Stimulated activated CD4-positive, alpha-beta T cell treated with anti-CD3 and anti-CD28 coated beads, TNF-alpha, amount 100 ng/mL, for 24 hours (primary cell): ENCODE results near the gene MEF2D.

ENCODE experiments used
- DNase-seq, 3 experiments: peaks; one replicate each; pipeline ENCODE4 v3.0.0-alpha.2; 2020; ENCODE audit warnings: low read depth in 3 of 3

The MEF2D gene

GRCh38 chr1:156500793-156501506 lies 375 bp upstream of the MEF2D start:
- peak; percentile 82 to 91 (median 90) for DNase-seq

DNA sequence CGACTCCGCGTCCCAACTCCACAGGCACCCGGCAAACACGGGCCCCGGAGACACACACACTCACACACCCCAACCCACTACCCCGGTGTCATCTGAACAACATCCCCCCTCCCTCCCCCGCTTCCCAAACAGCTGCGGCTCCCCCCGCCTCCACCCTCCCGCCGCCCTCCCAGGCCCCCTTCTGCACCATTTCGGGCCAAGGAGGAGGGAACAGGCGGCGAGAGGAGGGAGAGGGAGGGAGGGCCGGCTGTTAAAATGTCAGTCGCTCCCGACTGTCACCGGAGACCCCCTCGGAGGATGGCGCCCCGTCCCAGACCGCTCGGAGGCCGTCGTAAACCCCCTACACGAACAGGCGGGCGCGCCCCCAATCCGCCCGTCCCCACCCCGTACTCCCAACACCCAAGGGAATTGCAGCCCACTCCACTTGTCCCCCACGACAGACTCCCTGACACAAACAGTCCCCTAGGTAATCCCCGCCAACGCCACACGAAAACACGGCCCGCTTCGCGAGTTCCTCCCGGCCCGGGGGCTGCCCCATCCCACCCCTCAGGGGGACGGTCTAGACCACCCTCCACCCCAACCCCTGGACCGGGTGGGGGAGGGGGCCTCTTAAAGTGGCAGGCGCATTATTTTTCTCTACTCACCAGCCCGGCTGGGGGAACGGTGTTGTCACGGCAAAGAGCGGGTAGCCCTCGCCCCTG lies 583 bp downstream of the MEF2D start:
- peak in 1 of 3 experiments; percentile 33 for DNase-seq

GRCh38 chr1:156499194-156499841 lies 1.3 kb downstream of the MEF2D start:
- DNase-seq: no peak

DNA sequence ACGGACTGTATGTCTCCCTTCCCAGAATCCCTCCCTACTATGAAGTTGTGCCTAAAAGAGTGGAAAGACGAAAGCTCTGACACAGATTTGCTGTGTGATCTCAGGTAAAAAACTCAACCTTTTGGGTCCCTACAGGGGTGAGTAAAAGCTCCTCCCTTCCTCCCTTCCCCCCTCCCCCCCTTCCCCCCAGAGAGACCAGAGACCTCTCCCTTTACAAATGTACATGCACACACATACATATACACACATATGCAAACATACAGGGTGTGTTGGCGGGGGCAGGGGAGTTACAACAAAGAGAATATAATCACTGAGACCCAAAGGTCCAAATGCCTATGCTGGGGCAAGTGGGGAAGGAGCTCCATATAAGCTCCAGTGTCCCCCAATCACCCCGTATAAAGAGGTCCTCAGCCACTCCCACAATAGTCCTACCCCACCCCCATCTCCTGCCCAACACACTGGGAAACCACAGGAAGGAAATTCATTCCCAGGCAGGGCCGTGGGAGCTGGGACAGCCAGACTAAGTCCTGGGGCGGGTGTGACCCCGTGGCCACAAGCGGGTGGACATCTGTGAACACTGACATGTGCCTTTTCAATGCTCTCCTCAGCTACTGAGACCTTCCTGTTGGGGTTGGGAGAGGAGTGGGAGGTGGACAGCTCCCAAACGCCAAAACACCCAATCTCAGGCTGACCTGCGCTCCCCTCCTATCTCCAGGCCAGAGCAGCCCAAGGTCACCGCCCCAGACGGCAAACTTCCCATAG lies 2.0 kb downstream of the MEF2D start:
- no peak for DNase-seq

- no peak for DNase-seq
These were observed 2.7 kb downstream of the MEF2D start for GRCh38 chr1:156497743-156498431.

- no peak for DNase-seq
These were observed 3.4 kb downstream of the MEF2D start for GRCh38 chr1:156497078-156497742.

GRCh38 chr1:156496211-156496761 lies 4.3 kb downstream of the MEF2D start:
- no peak for DNase-seq

GRCh38 chr1:156495401-156496140 lies 5.0 kb downstream of the MEF2D start:
- DNase-seq: no peak

- DNase-seq: no peak
These were observed 6.2 kb downstream of the MEF2D start for GRCh38 chr1:156494309-156494895.

GRCh38 chr1:156493742-156494141 lies 6.8 kb downstream of the MEF2D start:
- DNase-seq: no peak

GRCh38 chr1:156493154-156493631 lies 7.4 kb downstream of the MEF2D start:
- no peak for DNase-seq

GRCh38 chr1:156492591-156493080 lies 7.9 kb downstream of the MEF2D start:
- DNase-seq: no peak

DNA sequence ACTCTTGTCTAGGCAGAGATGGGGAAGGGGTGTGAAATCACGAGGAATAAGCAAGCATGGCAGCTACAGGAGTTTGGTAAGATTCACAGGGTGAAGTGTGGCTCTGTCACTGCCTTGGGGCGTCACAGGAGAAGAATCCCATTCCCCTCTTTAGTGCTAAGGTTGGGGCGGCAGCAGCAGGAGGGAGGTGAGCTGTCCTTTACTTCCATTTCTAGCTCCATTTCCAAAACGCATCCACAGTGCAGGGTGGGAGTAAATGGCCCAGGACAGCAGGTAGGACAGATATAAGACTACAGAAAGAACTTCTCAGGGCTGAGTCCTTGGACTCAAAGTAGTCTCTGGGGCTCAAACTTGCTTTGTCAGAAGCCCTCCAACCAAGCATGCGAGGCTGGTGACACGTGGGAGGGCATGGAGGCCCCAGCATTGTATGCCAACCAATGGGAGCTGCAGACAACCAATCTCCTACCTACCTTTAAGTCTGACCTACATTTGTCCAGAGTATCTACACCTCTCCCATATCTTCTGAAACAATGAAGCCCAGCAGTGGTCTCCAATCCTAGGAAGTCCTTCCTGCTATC lies 8.5 kb downstream of the MEF2D start:
- no peak for DNase-seq

- DNase-seq: no peak
These were observed 9.2 kb downstream of the MEF2D start for GRCh38 chr1:156491151-156491949.

DNA sequence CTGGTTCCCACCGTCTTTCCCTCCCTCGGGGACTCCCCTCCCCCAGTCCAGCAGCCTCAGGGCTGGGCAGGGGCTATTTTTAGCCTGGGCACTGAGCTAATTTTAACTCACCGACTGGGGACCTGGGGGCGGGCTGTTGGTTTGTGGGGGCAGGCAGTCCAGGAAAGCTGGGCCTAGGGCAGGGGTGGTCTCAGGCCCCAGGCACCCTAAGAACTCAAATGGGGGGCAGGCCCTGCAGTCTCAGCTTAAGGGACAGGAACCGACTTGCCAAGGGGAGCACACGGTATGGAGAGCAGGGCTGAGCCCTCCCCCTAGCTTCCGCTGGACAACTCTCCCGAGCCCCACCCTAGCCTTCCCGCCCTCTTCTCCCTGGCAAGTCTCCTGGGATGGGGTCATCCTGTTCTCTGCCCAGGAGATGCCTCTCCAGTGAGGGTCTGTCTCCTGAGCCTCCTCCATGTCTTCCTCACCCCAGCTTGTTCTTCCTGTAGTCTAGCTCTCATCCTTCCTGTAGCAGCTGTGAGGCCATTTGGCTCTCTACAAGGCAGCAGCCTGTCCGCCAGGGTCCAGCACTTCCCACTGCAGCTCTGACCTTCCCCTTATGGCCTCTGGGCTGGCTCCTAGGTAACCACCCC lies 10.1 kb downstream of the MEF2D start:
- DNase-seq: no peak

GRCh38 chr1:156489935-156490293 lies 10.7 kb downstream of the MEF2D start:
- DNase-seq: no peak

- DNase-seq: peak in 1 of 3 experiments; percentile 37
These were observed 11.2 kb downstream of the MEF2D start for GRCh38 chr1:156489166-156489934.
